ENCODE results near the gene SND1. TPM values are rescaled to one million over a fixed set of nuclear protein-coding genes. Genes with fewer than 3 reads are reported as not detected.

SND1 gene
- total and polyA plus RNA-seq, 2 donors from 2014 or later, result 83.0 to 154 TPM

DNA sequence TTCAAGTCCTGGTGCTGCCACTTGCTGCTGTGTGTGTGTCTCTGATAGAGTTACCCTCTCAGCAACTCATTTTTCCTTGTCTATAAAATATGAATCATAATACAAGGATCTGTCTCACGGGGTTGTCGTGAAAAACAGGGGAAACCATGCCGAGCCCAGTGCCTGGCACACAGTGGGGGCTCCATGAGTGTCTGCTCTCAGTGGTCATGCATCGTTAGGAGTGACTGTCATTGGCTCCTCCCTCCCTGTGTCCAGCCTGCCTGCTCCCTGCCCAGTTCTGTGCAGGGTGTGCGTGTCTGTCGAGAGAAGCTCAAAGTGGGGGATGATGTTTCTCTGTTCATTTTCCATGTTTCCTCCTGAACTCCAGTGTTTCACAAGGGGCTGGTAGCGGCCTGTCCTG lies 462.8 kb downstream of the SND1 start:
- TF ChIP-seq, protein P1, sequence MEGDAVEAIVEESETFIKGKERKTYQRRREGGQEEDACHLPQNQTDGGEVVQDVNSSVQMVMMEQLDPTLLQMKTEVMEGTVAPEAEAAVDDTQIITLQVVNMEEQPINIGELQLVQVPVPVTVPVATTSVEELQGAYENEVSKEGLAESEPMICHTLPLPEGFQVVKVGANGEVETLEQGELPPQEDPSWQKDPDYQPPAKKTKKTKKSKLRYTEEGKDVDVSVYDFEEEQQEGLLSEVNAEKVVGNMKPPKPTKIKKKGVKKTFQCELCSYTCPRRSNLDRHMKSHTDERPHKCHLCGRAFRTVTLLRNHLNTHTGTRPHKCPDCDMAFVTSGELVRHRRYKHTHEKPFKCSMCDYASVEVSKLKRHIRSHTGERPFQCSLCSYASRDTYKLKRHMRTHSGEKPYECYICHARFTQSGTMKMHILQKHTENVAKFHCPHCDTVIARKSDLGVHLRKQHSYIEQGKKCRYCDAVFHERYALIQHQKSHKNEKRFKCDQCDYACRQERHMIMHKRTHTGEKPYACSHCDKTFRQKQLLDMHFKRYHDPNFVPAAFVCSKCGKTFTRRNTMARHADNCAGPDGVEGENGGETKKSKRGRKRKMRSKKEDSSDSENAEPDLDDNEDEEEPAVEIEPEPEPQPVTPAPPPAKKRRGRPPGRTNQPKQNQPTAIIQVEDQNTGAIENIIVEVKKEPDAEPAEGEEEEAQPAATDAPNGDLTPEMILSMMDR (IDR thresholded peaks at IDR 0.05; ENCODE audit: borderline replicate concordance, extremely low read depth, insufficient read depth), result no peak
- intact Hi-C loops (cut with DNase I), result no loop called here
- H3K4me1 ChIP-seq (ENCODE audit: control insufficient read depth in 2 of 3, insufficient read depth in 2 of 3, low read depth in 1 of 3, low read length in 3 of 3), result no peaks in the 10 kb centered on the region

DNA sequence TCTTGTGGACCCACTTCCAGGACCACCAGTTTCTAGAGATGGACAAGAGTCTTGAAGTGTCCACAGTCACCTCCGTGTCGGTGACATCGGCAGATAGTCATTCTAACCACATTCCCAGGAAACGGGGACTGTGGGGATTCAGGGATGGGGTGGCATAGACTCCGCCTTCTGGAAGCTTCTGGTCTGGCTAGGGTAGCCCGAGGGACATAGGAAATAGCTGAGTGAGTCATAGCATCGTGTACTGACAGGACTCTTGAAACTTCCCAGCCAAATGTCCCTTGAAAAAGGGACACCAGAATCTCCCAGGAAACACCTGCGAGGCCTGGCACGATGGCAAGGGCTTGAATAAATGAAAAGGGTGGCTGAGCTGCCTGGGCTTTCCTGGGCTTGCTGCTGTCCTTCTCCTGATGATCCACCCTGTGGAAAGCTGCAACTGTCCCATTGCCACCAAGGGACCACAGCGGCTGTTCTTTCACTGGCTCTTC lies 463.4 kb downstream of the SND1 start:
- no peak overlapping the region for H3K4me3 ChIP-seq (ENCODE audit: low read length in 3 of 3)
- H3K9me3 ChIP-seq (ENCODE audit: control insufficient read depth in 2 of 3, insufficient read depth in 1 of 3, low read length in 3 of 3), result no peaks in the 10 kb centered on the region
- no peaks in the 10 kb centered on the region for H3K36me3 ChIP-seq (ENCODE audit: control insufficient read depth in 2 of 3, insufficient read depth in 3 of 3, low read length in 3 of 3)
- TF ChIP-seq, protein P1 (IDR thresholded peaks at IDR 0.05; ENCODE audit: borderline replicate concordance, extremely low read depth, insufficient read depth), result no peak
- H3K27me3 ChIP-seq (ENCODE audit: control insufficient read depth, insufficient read depth, low read length), result no peaks in the 10 kb centered on the region
- no peak overlapping the region for H3K9ac ChIP-seq (ENCODE audit: low read length in 3 of 3)
- DNase-seq (peak in 1 of 5 donors; percentile 6), FAIRE-seq (no peak)
- no peaks in the 10 kb centered on the region for H3K4me1 ChIP-seq (ENCODE audit: control insufficient read depth in 2 of 3, insufficient read depth in 2 of 3, low read depth in 1 of 3, low read length in 3 of 3)
- no peak overlapping the region for H3K27ac ChIP-seq (ENCODE audit: low read depth in 2 of 2, low read length in 2 of 2)
- intact Hi-C loops (cut with DNase I), result no loop called here

More for the DNA sequence above, 462.8 kb downstream of the SND1 start:
- no peaks in the 10 kb centered on the region for H3K36me3 ChIP-seq (ENCODE audit: control insufficient read depth in 2 of 3, insufficient read depth in 3 of 3, low read length in 3 of 3)
- H3K4me3 ChIP-seq (ENCODE audit: low read length in 3 of 3), result no peak overlapping the region
- DNase-seq (peak in 1 of 5 donors; percentile 10), FAIRE-seq (no peak)
- H3K27me3 ChIP-seq (ENCODE audit: control insufficient read depth, insufficient read depth, low read length), result no peaks in the 10 kb centered on the region
- H3K9me3 ChIP-seq (ENCODE audit: control insufficient read depth in 2 of 3, insufficient read depth in 1 of 3, low read length in 3 of 3), result no peaks in the 10 kb centered on the region
- H3K27ac ChIP-seq (ENCODE audit: low read depth in 2 of 2, low read length in 2 of 2), result no peak overlapping the region
- no peak overlapping the region for H3K9ac ChIP-seq (ENCODE audit: low read length in 3 of 3)

DNA sequence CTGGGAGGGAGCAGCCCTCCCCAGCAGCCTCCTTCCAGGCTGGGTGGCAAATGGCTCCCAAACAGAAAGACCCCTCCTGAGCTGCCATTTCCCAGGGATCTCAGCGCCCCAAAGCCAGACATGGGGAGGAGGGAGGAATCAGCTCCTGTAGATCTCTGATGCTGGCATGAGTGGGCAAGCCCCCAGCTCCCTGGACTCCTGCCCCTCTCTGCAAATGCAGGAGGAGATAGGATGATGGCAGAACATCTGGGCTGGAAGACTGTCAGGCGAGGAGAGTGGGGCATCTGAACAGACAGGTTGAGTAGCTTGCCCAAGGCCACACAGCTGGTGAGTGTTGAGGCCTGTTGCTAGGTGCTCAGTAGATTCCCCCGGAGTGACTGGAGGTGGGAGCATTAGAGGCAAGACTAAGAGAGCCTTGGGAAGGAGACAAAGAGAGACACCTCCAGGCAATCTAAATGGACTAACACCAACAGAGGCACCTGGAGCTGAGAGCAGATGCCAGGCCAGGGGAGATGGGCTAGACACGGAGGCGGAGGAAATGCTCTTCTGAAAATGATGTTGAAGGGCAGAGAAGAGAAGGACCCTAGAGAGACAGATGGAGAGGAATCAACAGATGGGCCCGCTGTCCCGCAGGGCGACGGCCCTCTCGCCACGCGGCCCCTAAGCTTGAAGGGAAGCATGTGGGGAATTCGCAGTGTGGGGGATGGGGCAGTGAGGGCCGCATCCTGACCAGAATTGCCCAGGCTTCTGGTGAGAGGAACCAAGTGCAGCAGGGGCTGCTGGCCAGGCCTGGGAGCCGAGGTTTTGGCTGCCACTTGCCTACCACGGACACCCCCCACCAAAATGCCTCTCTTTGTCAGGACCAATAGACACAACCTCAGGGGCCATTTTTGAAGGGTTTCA lies 464.1 kb downstream of the SND1 start:
- DNase-seq, result peak in 1 of 5 donors; percentile 14
- no peaks in the 10 kb centered on the region for H3K27me3 ChIP-seq (ENCODE audit: control insufficient read depth, insufficient read depth, low read length)
- no peak overlapping the region for H3K4me3 ChIP-seq (ENCODE audit: low read length in 3 of 3)
- FAIRE-seq, result no peak
- intact Hi-C loops (cut with DNase I), result no loop called here
- no peaks in the 10 kb centered on the region for H3K36me3 ChIP-seq (ENCODE audit: control insufficient read depth in 2 of 3, insufficient read depth in 3 of 3, low read length in 3 of 3)
- H3K9me3 ChIP-seq (ENCODE audit: control insufficient read depth in 2 of 3, insufficient read depth in 1 of 3, low read length in 3 of 3), result no peaks in the 10 kb centered on the region
- H3K4me1 ChIP-seq (ENCODE audit: control insufficient read depth in 2 of 3, insufficient read depth in 2 of 3, low read depth in 1 of 3, low read length in 3 of 3), result no peaks in the 10 kb centered on the region
- H3K27ac ChIP-seq (ENCODE audit: low read depth in 2 of 2, low read length in 2 of 2), result no peak overlapping the region
- TF ChIP-seq, protein P1 (IDR thresholded peaks at IDR 0.05; ENCODE audit: borderline replicate concordance, extremely low read depth, insufficient read depth), result no peak
- no peak overlapping the region for H3K9ac ChIP-seq (ENCODE audit: low read length in 3 of 3)

Data from kidney (tissue), 14 donors.